SK-N-SH (cell line): ENCODE measurements around the gene GNB5. TPM values are rescaled to one million over a fixed set of nuclear protein-coding genes. Genes with fewer than 3 reads are reported as not detected.

Experiments
- CTCF ChIA-PET: fragments of 300-600, 350-600 bp; formaldehyde crosslinking; extraction: SDS; loops from one replicate; lab custom pipeline; 2021; lab: Yijun Ruan, JAX
- POLR2A ChIA-PET: fragments of 350-600 bp; sonication (Branson Sonifier 250); formaldehyde crosslinking; extraction: SDS; loops from one replicate; lab custom pipeline; 2020; ENCODE audit warnings: antibody characterized with exemption, inconsistent platforms; lab: Yijun Ruan, JAX
- DNase-seq: peaks from one replicate; pipeline ENCODE4 v3.0.0; 2012
- H2AFZ ChIP-seq: fragments of 200-600 bp; sonication (generic); 2 replicates; pipeline ENCODE4 v1.8.1; 2016; ENCODE audit warnings: antibody characterized with exemption, mild to moderate bottlenecking, low read depth
- H3F3A ChIP-seq: fragments of 200-600 bp; sonication (generic); replicated peaks from 2 replicates; pipeline ENCODE3; 2016; ENCODE audit warnings: antibody characterized with exemption, mild to moderate bottlenecking; ENCODE audit not compliant: insufficient read depth
- H3K27ac ChIP-seq, 2 experiments: fragments of 200-500 bp in 1 of 2; fragments of 200-600 bp in 1 of 2; sonication (Bioruptor generic) in 1 of 2; sonication (generic), shearing (Covaris generic) in 1 of 2; 2 replicates each; pipeline versions ENCODE4 v1.5.1 to v1.6.1; 2014 to 2016; ENCODE audit warnings: low read depth in 2 of 2, inconsistent platforms in 1 of 2, low read length in 1 of 2, mild to moderate bottlenecking in 1 of 2, mixed read lengths in 1 of 2
- H3K27me3 ChIP-seq: fragments of 200-600 bp; sonication (generic), shearing (Covaris generic); 2 replicates; pipeline ENCODE4 v1.6.1; 2016; ENCODE audit warnings: mixed run types; ENCODE audit not compliant: insufficient read depth
- H3K36me3 ChIP-seq, 2 experiments: fragments of 200-500 bp in 1 of 2; fragments of 200-600 bp in 1 of 2; sonication (Bioruptor generic) in 1 of 2; sonication (generic) in 1 of 2; replicated peaks in 1 of 2; 2 replicates each; pipeline versions ENCODE3 to v1.5.1; 2014 to 2016; ENCODE audit warnings: low read length in 1 of 2, mild to moderate bottlenecking in 1 of 2; ENCODE audit not compliant: insufficient read depth in 2 of 2, control insufficient read depth in 1 of 2
- H3K4me1 ChIP-seq, 2 experiments: fragments of 200-500 bp in 1 of 2; fragments of 200-600 bp in 1 of 2; sonication (Bioruptor generic) in 1 of 2; sonication (generic), shearing (Covaris generic) in 1 of 2; 2 replicates each; pipeline versions ENCODE4 v1.5.1 to v1.6.1; 2014 to 2016; ENCODE audit warnings: low read depth in 1 of 2, low read length in 1 of 2, mixed run types in 1 of 2; ENCODE audit not compliant: insufficient read depth in 2 of 2, control insufficient read depth in 1 of 2
- H3K4me2 ChIP-seq: fragments of 200-600 bp; sonication (generic), shearing (Covaris generic); 2 replicates; pipeline ENCODE4 v1.6.1; 2017; ENCODE audit warnings: mixed run types
- H3K4me3 ChIP-seq, 2 experiments: fragments of 200-500 bp in 1 of 2; fragments of 200-600 bp in 1 of 2; sonication (Bioruptor generic) in 1 of 2; sonication (generic), shearing (Covaris generic) in 1 of 2; 2 replicates each; pipeline versions ENCODE4 v1.5.1 to v1.8.1; 2014 to 2016; ENCODE audit warnings: low read depth in 2 of 2, inconsistent platforms in 1 of 2, low read length in 1 of 2, mild to moderate bottlenecking in 1 of 2, mixed read lengths in 1 of 2, moderate library complexity in 1 of 2
- H3K79me2 ChIP-seq: fragments of 200-600 bp; sonication (generic); 2 replicates; pipeline ENCODE4 v1.8.1; 2017; ENCODE audit warnings: mild to moderate bottlenecking; ENCODE audit not compliant: insufficient read depth
- H3K9ac ChIP-seq: fragments of 200-600 bp; sonication (generic); 2 replicates; pipeline ENCODE4 v1.6.1; 2017; ENCODE audit warnings: mixed run types
- H3K9me2 ChIP-seq: fragments of 200-600 bp; sonication (generic); 2 replicates; pipeline ENCODE4 v1.6.1; 2017; ENCODE audit warnings: mixed run types
- H3K9me3 ChIP-seq: fragments of 200-600 bp; sonication (generic); 2 replicates; pipeline ENCODE4 v1.6.1; 2017; ENCODE audit warnings: mixed run types, mild to moderate bottlenecking, moderate library complexity
- H4K20me1 ChIP-seq: fragments of 200-600 bp; sonication (generic); 2 replicates; pipeline ENCODE4 v1.6.1; 2017; ENCODE audit warnings: mild to moderate bottlenecking, mixed run types; ENCODE audit not compliant: insufficient read depth
- EZH2phosphoT487 ChIP-seq: fragments of 200-600 bp; sonication (generic); IDR thresholded peaks from 2 replicates; pipeline ENCODE4 v1.6.1; 2017; ENCODE audit warnings: low read depth, mixed run types, mild to moderate bottlenecking, antibody characterized with exemption, moderate library complexity, borderline replicate concordance
- GABPA ChIP-seq: IDR thresholded peaks from 2 replicates; pipeline ENCODE4 v1.4.0; 2012; ENCODE audit warnings: low read depth, mild to moderate bottlenecking
- GATA2 ChIP-seq: sonication (generic); formaldehyde crosslinking; IDR thresholded peaks from 2 replicates; pipeline ENCODE4 v1.5.0; 2020; ENCODE audit warnings: mild to moderate bottlenecking, missing genetic modification reagents
- IRF3 ChIP-seq: fragments of 150-350 bp; IDR thresholded peaks from 2 replicates; pipeline ENCODE4 v1.6.1; 2016; ENCODE audit warnings: mild to moderate bottlenecking, low read depth, low read length
- NFIC ChIP-seq: IDR thresholded peaks from 2 replicates; pipeline ENCODE4 v1.4.0; 2012; ENCODE audit warnings: borderline replicate concordance
- PBX3 ChIP-seq: IDR thresholded peaks from 2 replicates; pipeline ENCODE4; 2012
- POLR2AphosphoS5 ChIP-seq: IDR thresholded peaks from 2 replicates; pipeline ENCODE4 v1.6.1; 2012; ENCODE audit warnings: low read depth, low read length
- RFX5 ChIP-seq: IDR thresholded peaks from 2 replicates; pipeline ENCODE4 v1.6.1; 2012; ENCODE audit warnings: mild to moderate bottlenecking, improper control_type of control experiment, low read length
- SIN3A ChIP-seq: IDR thresholded peaks from 2 replicates; pipeline ENCODE4 v1.6.1; 2012; ENCODE audit warnings: low read depth, mild to moderate bottlenecking, low read length, moderate library complexity, borderline replicate concordance
- SMC3 ChIP-seq: IDR thresholded peaks from 2 replicates; pipeline ENCODE4 v1.6.1; 2012; ENCODE audit warnings: low read depth, low read length, improper control_type of control experiment
- USF1 ChIP-seq: IDR thresholded peaks from 2 replicates; pipeline ENCODE4 v1.4.0; 2012; ENCODE audit warnings: low read depth, borderline replicate concordance
- YY1 ChIP-seq: IDR thresholded peaks from 2 replicates; pipeline ENCODE4 v1.4.0; 2012; ENCODE audit warnings: low read depth, mild to moderate bottlenecking
- polyA plus RNA-seq, 3 experiments: library from polyadenylated mRNA; depleted of rRNA; stranded (reverse); fragments of >200 nt; gene quantifications; 2 replicates each; pipeline ENCODE4 v1.2.3, GENCODE V29; 2012

The GNB5 gene
- polyA plus RNA-seq, 1 of the 3 experiments (the other 2 are of a cell fraction), result 73.7 TPM

GRCh38 chr15:52093167-52093538 is 98.0 kb downstream of the GNB5 start (continued):
- TF ChIP-seq GATA2 (CRISPR knock-in tag) (no peak), SMC3 (no peak), YY1 (no peak), POLR2AphosphoS5 (no peak), RFX5 (no peak)

GRCh38 chr15:52090193-52090592 is 101.0 kb downstream of the GNB5 start:
- H4K20me1 ChIP-seq, result no peaks in the 10 kb centered on the region
- peaks cover 5 to 20% of the 10 kb centered on the region in 2 experiments; a peak in 3 of 4 replicates for H3K4me1 ChIP-seq
- no peak overlapping the region for H3K4me2 ChIP-seq
- no peak overlapping the region for H3K4me3 ChIP-seq
- POLR2A ChIA-PET, result no interaction called here
- H3K27ac ChIP-seq, result no peak overlapping the region
- no peak overlapping the region for H2AFZ ChIP-seq
- CTCF ChIA-PET, result interaction anchor here (1.3 to 2.1 kb wide), 2 partner anchors 11 to 47 kb away, joined by 3 to 5 read pairs; no protein-coding TSS in a partner anchor
- no peak for DNase-seq
- no peaks in the 10 kb centered on the region for H3K27me3 ChIP-seq
- peaks cover 36% of the 10 kb centered on the region for H3F3A ChIP-seq
- peaks cover 21% of the 10 kb centered on the region; the same call in 1 of the 2 replicates for H3K9me3 ChIP-seq
- H3K79me2 ChIP-seq, result no peaks in the 10 kb centered on the region
- no peaks in the 10 kb centered on the region for H3K9me2 ChIP-seq
- TF ChIP-seq GABPA, result no peak
- no peak for TF ChIP-seq USF1
- TF ChIP-seq PBX3, result no peak
- no peak for TF ChIP-seq EZH2phosphoT487
- no peak for TF ChIP-seq NFIC
- no peak for TF ChIP-seq SIN3A
- no peak for TF ChIP-seq IRF3
- TF ChIP-seq, all 33 proteins: peak for 0
- Histone ChIP-seq H3K36me3 (no peaks in the 10 kb centered on the region), H3K9ac (no peak overlapping the region)
